SH-SY5Y (cell line): ENCODE measurements around the gene PRRT2.

Experiments
- GATA2 ChIP-seq: IDR thresholded peaks from 2 replicates; pipeline ENCODE4 v1.6.1; 2011; ENCODE audit warnings: mild to moderate bottlenecking, low read depth, low read length
- GATA3 ChIP-seq: IDR thresholded peaks from 2 replicates; pipeline ENCODE4 v1.6.1; 2011; ENCODE audit warnings: low read depth, mild to moderate bottlenecking, low read length, moderate library complexity

DNA sequence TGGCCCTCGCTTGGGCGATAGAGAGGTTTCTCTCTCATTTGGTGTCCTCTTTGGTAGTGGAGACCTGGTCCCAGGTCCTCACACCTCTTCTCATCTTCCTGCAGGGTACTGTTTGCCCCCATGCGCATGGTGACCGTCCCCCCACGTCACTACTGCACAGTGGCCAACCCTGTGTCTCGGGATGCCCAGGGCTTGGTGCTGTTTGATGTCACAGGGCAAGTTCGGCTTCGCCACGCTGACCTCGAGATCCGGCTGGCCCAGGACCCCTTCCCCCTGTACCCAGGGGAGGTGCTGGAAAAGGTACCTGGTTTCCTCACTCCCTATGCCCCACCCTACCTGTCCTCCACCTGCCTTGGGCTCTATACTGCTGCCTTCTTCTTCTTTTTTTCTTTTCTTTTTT lies 18.8 kb downstream of the PRRT2 start:
- no peak for TF ChIP-seq GATA2
- no peak for TF ChIP-seq GATA3
